ENCODE data around the gene RUNX1.

RUNX1 gene

GRCh38 chr21:34774750-34775149, 274.4 kb downstream of the RUNX1 start:
- DNase-seq (ENCODE audit: low spot score), result no peak
- no peak for TF ChIP-seq CTCF (IDR thresholded peaks at IDR 0.05; ENCODE audit: extremely low read depth, insufficient read depth, missing control alignments)
- in situ Hi-C loops (cut with MboI; ENCODE audit: low pct_unique_long_range_greater_than_20kb, low sequenced_read_pairs, unreplicated experiment), result no loop called here

GRCh38 chr21:34771512-34772028, 277.5 kb downstream of the RUNX1 start:
- DNase-seq (ENCODE audit: low spot score), result no peak
- in situ Hi-C loops (cut with MboI; ENCODE audit: low pct_unique_long_range_greater_than_20kb, low sequenced_read_pairs, unreplicated experiment), result no loop called here
- no peak for TF ChIP-seq CTCF (IDR thresholded peaks at IDR 0.05; ENCODE audit: extremely low read depth, insufficient read depth, missing control alignments)

GRCh38 chr21:34770576-34770975, 278.5 kb downstream of the RUNX1 start:
- TF ChIP-seq CTCF (IDR thresholded peaks at IDR 0.05; ENCODE audit: extremely low read depth, insufficient read depth, missing control alignments), result no peak
- in situ Hi-C loops (cut with MboI; ENCODE audit: low pct_unique_long_range_greater_than_20kb, low sequenced_read_pairs, unreplicated experiment), result no loop called here
- DNase-seq (ENCODE audit: low spot score), result no peak

- DNase-seq (ENCODE audit: low spot score), result no peak
- no peak for TF ChIP-seq CTCF (IDR thresholded peaks at IDR 0.05; ENCODE audit: extremely low read depth, insufficient read depth, missing control alignments)
- in situ Hi-C loops (cut with MboI; ENCODE audit: low pct_unique_long_range_greater_than_20kb, low sequenced_read_pairs, unreplicated experiment), result no loop called here
Measured at GRCh38 chr21:34768326-34768725, 280.8 kb downstream of the RUNX1 start.

GRCh38 chr21:34766862-34767261, 282.2 kb downstream of the RUNX1 start:
- DNase-seq (ENCODE audit: low spot score), result no peak
- in situ Hi-C loops (cut with MboI; ENCODE audit: low pct_unique_long_range_greater_than_20kb, low sequenced_read_pairs, unreplicated experiment), result no loop called here
- TF ChIP-seq CTCF (IDR thresholded peaks at IDR 0.05; ENCODE audit: extremely low read depth, insufficient read depth, missing control alignments), result no peak

GRCh38 chr21:34765619-34766018, 283.5 kb downstream of the RUNX1 start:
- no peak for TF ChIP-seq CTCF (IDR thresholded peaks at IDR 0.05; ENCODE audit: extremely low read depth, insufficient read depth, missing control alignments)
- in situ Hi-C loops (cut with MboI; ENCODE audit: low pct_unique_long_range_greater_than_20kb, low sequenced_read_pairs, unreplicated experiment), result no loop called here
- DNase-seq (ENCODE audit: low spot score), result no peak
